WTC11 (cell line): ENCODE measurements around the gene OR1M1. TPM values are rescaled to one million over a fixed set of nuclear protein-coding genes. Genes with fewer than 3 reads are reported as not detected.

Experiments
- ATAC-seq: fragments of 200-7000 bp; cut with Tn5 transposase; 2 replicates; pipeline ENCODE4 v1.10.0; 2021; ENCODE audit warnings: mild to moderate bottlenecking, moderate library complexity
- CTCF ChIA-PET: fragments of 300-600 bp; sonication (Branson Sonifier 250); formaldehyde crosslinking; loops from one replicate; lab custom pipeline; 2021; ENCODE audit warnings: antibody characterized with exemption; lab: Charles Lee
- POLR2A ChIA-PET: fragments of 350-600 bp; sonication (Branson Sonifier 250); formaldehyde crosslinking; loops from one replicate; lab custom pipeline; 2021; ENCODE audit warnings: antibody characterized with exemption; lab: Charles Lee
- DNase-seq: peaks from one replicate; pipeline ENCODE4 v3.0.0; 2021; ENCODE audit warnings: low spot score
- H3K27ac Mint-ChIP-seq: 2 replicates; pipeline ENCODE4 v1.8.0; 2021; ENCODE audit warnings: mixed read lengths
- H3K27me3 Mint-ChIP-seq: 2 replicates; pipeline ENCODE4 v1.8.0; 2021; ENCODE audit warnings: low read depth, mild to moderate bottlenecking, moderate library complexity, mixed read lengths
- H3K36me3 Mint-ChIP-seq: 2 replicates; pipeline ENCODE4 v1.8.0; 2021; ENCODE audit warnings: mixed read lengths
- H3K4me1 Mint-ChIP-seq: 2 replicates; pipeline ENCODE4 v1.8.0; 2022; ENCODE audit warnings: mixed read lengths
- H3K4me3 Mint-ChIP-seq: 2 replicates; pipeline ENCODE4 v1.8.0; 2021; ENCODE audit warnings: mild to moderate bottlenecking, moderate library complexity, mixed read lengths
- H3K9me3 Mint-ChIP-seq: 2 replicates; pipeline ENCODE4 v1.8.0; 2021; ENCODE audit warnings: mixed read lengths
- AFF4 ChIP-seq: sonication (generic); formaldehyde crosslinking; IDR thresholded peaks from 2 replicates; pipeline ENCODE4 v1.8.1; 2023; ENCODE audit warnings: mild to moderate bottlenecking, missing genetic modification reagents, borderline replicate concordance
- CDX4 ChIP-seq: fragments of 250-450 bp; sonication (Bioruptor Pico); IDR thresholded peaks from 2 replicates; pipeline ENCODE4 v1.9.0; 2021; ENCODE audit warnings: moderate library complexity, mild to moderate bottlenecking, inconsistent platforms, borderline replicate concordance
- E2F1 ChIP-seq: sonication (generic); formaldehyde crosslinking; IDR thresholded peaks from 2 replicates; pipeline ENCODE4 v1.8.0; 2022; ENCODE audit warnings: mild to moderate bottlenecking, missing genetic modification reagents
- E2F5 ChIP-seq: sonication (generic); formaldehyde crosslinking; IDR thresholded peaks from 2 replicates; pipeline ENCODE4 v1.8.1; 2022; ENCODE audit warnings: mild to moderate bottlenecking, moderate library complexity, missing genetic modification reagents
- GRHL2 ChIP-seq: fragments of 250-450 bp; sonication (Bioruptor Pico); IDR thresholded peaks from 2 replicates; pipeline ENCODE4 v1.8.0; 2022; ENCODE audit warnings: mild to moderate bottlenecking, moderate library complexity; ENCODE audit not compliant: insufficient replicate concordance, severe bottlenecking
- MLX ChIP-seq: sonication (generic); formaldehyde crosslinking; IDR thresholded peaks from 2 replicates; pipeline ENCODE4 v1.8.1; 2023; ENCODE audit warnings: mild to moderate bottlenecking, missing genetic modification reagents, moderate library complexity
- NFYB ChIP-seq: sonication (generic); formaldehyde crosslinking; conservative IDR thresholded peaks from 2 replicates; pipeline ENCODE4 v1.8.0; 2022; ENCODE audit warnings: low read depth, missing genetic modification reagents
- NR2C2 ChIP-seq: sonication (generic); formaldehyde crosslinking; IDR thresholded peaks from 2 replicates; pipeline ENCODE4 v1.8.0; 2022; ENCODE audit warnings: mild to moderate bottlenecking, missing genetic modification reagents
- PRDM15 ChIP-seq: sonication (generic); formaldehyde crosslinking; IDR thresholded peaks from 2 replicates; pipeline ENCODE4 v1.8.0; 2022; ENCODE audit warnings: missing genetic modification reagents
- USF1 ChIP-seq: sonication (generic); formaldehyde crosslinking; IDR thresholded peaks from 2 replicates; pipeline ENCODE4 v1.8.0; 2022; ENCODE audit warnings: mild to moderate bottlenecking, missing genetic modification reagents
- USF2 ChIP-seq: sonication (generic); formaldehyde crosslinking; IDR thresholded peaks from 2 replicates; pipeline ENCODE4 v1.8.1; 2023; ENCODE audit warnings: mild to moderate bottlenecking, missing genetic modification reagents, moderate library complexity
- ZMAT4 ChIP-seq: fragments of 250-450 bp; sonication (Bioruptor Pico); IDR thresholded peaks from 2 replicates; pipeline ENCODE4 v1.9.0; 2021; ENCODE audit warnings: mild to moderate bottlenecking
- ZNF138 ChIP-seq: sonication (generic); formaldehyde crosslinking; conservative IDR thresholded peaks from 2 replicates; pipeline ENCODE4 v1.8.1; 2022; ENCODE audit warnings: mild to moderate bottlenecking, moderate library complexity, missing genetic modification reagents
- ZNF396 ChIP-seq: fragments of 250-450 bp; sonication (Bioruptor Pico); IDR thresholded peaks from 2 replicates; pipeline ENCODE4 v1.8.0; 2021; ENCODE audit warnings: mild to moderate bottlenecking, moderate library complexity, borderline replicate concordance
- ZNF416 ChIP-seq: fragments of 250-450 bp; sonication (Bioruptor Pico); IDR thresholded peaks from 2 replicates; pipeline ENCODE4 v1.9.0; 2021; ENCODE audit warnings: mild to moderate bottlenecking, inconsistent platforms
- ZNF425 ChIP-seq: fragments of 250-450 bp; sonication (Bioruptor Pico); conservative IDR thresholded peaks from 2 replicates; pipeline ENCODE4 v1.9.0; 2021; ENCODE audit warnings: mild to moderate bottlenecking
- total RNA-seq: library from RNA; stranded (reverse); gene quantifications from 3 replicates; pipeline ENCODE4 v1.2.3, GENCODE V29; 2021

The OR1M1 gene
- total RNA-seq, 1 experiment from 2014 or later = not detected

GRCh38 chr19:9116547-9116946 is 29.7 kb downstream of the OR1M1 start (continued):
- TF ChIP-seq AFF4 (CRISPR knock-in tag) (no peak), E2F1 (CRISPR knock-in tag) (no peak), ZNF138 (CRISPR knock-in tag) (no peak), ZNF416 (CRISPR knock-in tag) (no peak)

- POLR2A ChIA-PET = no interaction called here
Observed at GRCh38 chr19:9126900-9127405, 40.1 kb downstream of the OR1M1 start, which contains the start of gene OR7G3. Gene OR7G3, minus strand, starts transcription at chr19:9126950. Its CDS starts 0 bp downstream, at chr19:9126950.

More at GRCh38 chr19:9126900-9127405, 40.1 kb downstream of the OR1M1 start, which contains the start of gene OR7G3:
- Mint-ChIP-seq H3K27me3 (peaks cover 22% of the 10 kb centered on the region), H3K27ac (no peak within 1 kb of the TSS), H3K4me3 (no peak within 1 kb of the TSS), H3K36me3 (peaks cover 30% of the 10 kb centered on the region), H3K4me1 (no peaks in the 10 kb centered on the region), H3K9me3 (peaks cover 50% of the 10 kb centered on the region)
- no peak for ATAC-seq
- CTCF ChIA-PET = no interaction called here
- TF ChIP-seq NR2C2 (CRISPR knock-in tag) = no peak
- TF ChIP-seq ZMAT4 (CRISPR knock-in tag) = no peak
- TF ChIP-seq MLX (CRISPR knock-in tag) = no peak
- no peak for TF ChIP-seq PRDM15
- TF ChIP-seq USF2 (CRISPR knock-in tag) = no peak
- no peak for TF ChIP-seq ZNF425 (CRISPR knock-in tag)
- no peak for TF ChIP-seq E2F5 (CRISPR knock-in tag)
- no peak for TF ChIP-seq CDX4 (CRISPR knock-in tag)
- TF ChIP-seq ZNF396 (CRISPR knock-in tag) = no peak
- no peak for TF ChIP-seq USF1
- no peak for TF ChIP-seq NFYB (CRISPR knock-in tag)
- TF ChIP-seq GRHL2 (CRISPR knock-in tag) = no peak
- no peak for DNase-seq
